ENCODE measurements around the gene SMARCA2. TPM values are rescaled to one million over a fixed set of nuclear protein-coding genes. Genes with fewer than 3 reads are reported as not detected.
A peak's percentile ranks its signal among the peaks of the same experiment; 100 is the strongest.

The SMARCA2 gene
- 2.3 and 4.2 TPM in 2 replicates for total RNA-seq (ENCODE audit: low replicate concordance)

- no peaks in the 10 kb centered on the region for H3K9me3 ChIP-seq (ENCODE audit: low read depth)
- Mint-ChIP-seq H3K9me3 (no peaks in the 10 kb centered on the region), H3K36me3 (no peaks in the 10 kb centered on the region), H3K4me3 (peak within 1 kb of the TSS; percentile 96), H3K27ac (no peak within 1 kb of the TSS), H3K4me1 (peaks cover 14% of the 10 kb centered on the region), H3K27me3 (ENCODE audit: insufficient read depth, low read depth) (peaks cover 42% of the 10 kb centered on the region)
- H3K4me1 ChIP-seq = peaks cover 17% of the 10 kb centered on the region
- no peaks in the 10 kb centered on the region for H3F3A ChIP-seq (ENCODE audit: low read depth)
- TF ChIP-seq EZH2 (IDR thresholded peaks at IDR 0.05) = no peak
- peaks cover 16% of the 10 kb centered on the region for H4K20me1 ChIP-seq (ENCODE audit: low read depth)
- no peaks in the 10 kb centered on the region for H3K36me3 ChIP-seq
- H3K4me2 ChIP-seq = peak within 1 kb of the TSS; percentile 92
- no peak within 1 kb of the TSS for H3K9ac ChIP-seq
- H2AFZ ChIP-seq (replicated peaks) = peak within 1 kb of the TSS; percentile 94
- peaks cover 97% of the 10 kb centered on the region for H3K27me3 ChIP-seq
- no peak within 1 kb of the TSS for H3K27ac ChIP-seq
- DNase-seq (ENCODE audit: low spot score) = peak; percentile 93
- H3K4me3 ChIP-seq = peak within 1 kb of the TSS; percentile 71
- no peaks in the 10 kb centered on the region for H3K79me2 ChIP-seq (ENCODE audit: low read depth)
These were observed at the start of gene SMARCA2 for GRCh38 chr9:2014696-2015580. TSS of gene SMARCA2 (plus strand) at chr9:2015347. CDS start at chr9:2029023, 13,676 bp downstream.

GRCh38 chr9:1966725-1967366 lies 48.3 kb upstream of the SMARCA2 start:
- peaks cover 3% of the 10 kb centered on the region for H3K9me3 Mint-ChIP-seq
- Histone ChIP-seq H2AFZ (replicated peaks) (no peak overlapping the region), H3K36me3 (no peaks in the 10 kb centered on the region), H3K9me3 (ENCODE audit: low read depth) (no peaks in the 10 kb centered on the region), H3K79me2 (ENCODE audit: low read depth) (no peaks in the 10 kb centered on the region), H3K4me3 (no peak overlapping the region), H4K20me1 (ENCODE audit: low read depth) (no peaks in the 10 kb centered on the region), H3K27me3 (no peaks in the 10 kb centered on the region), H3K27ac (no peak overlapping the region), H3K4me2 (no peak overlapping the region), H3K9ac (no peak overlapping the region), H3F3A (ENCODE audit: low read depth) (no peaks in the 10 kb centered on the region), H3K4me1 (no peaks in the 10 kb centered on the region)
- no peak for TF ChIP-seq CTCF (IDR thresholded peaks at IDR 0.05)
- TF ChIP-seq EZH2 (IDR thresholded peaks at IDR 0.05) = no peak
- no peak for TF ChIP-seq EZH2phosphoT487 (IDR thresholded peaks at IDR 0.05)
- DNase-seq (ENCODE audit: low spot score) = no peak
- H3K4me3 Mint-ChIP-seq = no peak overlapping the region
- no peaks in the 10 kb centered on the region for H3K4me1 Mint-ChIP-seq
- no peaks in the 10 kb centered on the region for H3K36me3 Mint-ChIP-seq
- H3K27ac Mint-ChIP-seq = no peak overlapping the region
- peaks cover 2% of the 10 kb centered on the region for H3K27me3 Mint-ChIP-seq (ENCODE audit: insufficient read depth, low read depth)

GRCh38 chr9:1969160-1969559 lies 46.0 kb upstream of the SMARCA2 start:
- Mint-ChIP-seq H3K9me3 (peaks cover 11% of the 10 kb centered on the region), H3K36me3 (no peaks in the 10 kb centered on the region)
- no peak for TF ChIP-seq EZH2 (IDR thresholded peaks at IDR 0.05)
- no peak for TF ChIP-seq CTCF (IDR thresholded peaks at IDR 0.05)
- TF ChIP-seq EZH2phosphoT487 (IDR thresholded peaks at IDR 0.05) = no peak

More at GRCh38 chr9:1969160-1969559, 46.0 kb upstream of the SMARCA2 start:
- Histone ChIP-seq H3K27me3 (no peaks in the 10 kb centered on the region), H3K27ac (no peak overlapping the region), H3K4me3 (no peak overlapping the region), H3K4me2 (no peak overlapping the region), H3K79me2 (ENCODE audit: low read depth) (no peaks in the 10 kb centered on the region), H3F3A (ENCODE audit: low read depth) (no peaks in the 10 kb centered on the region), H3K9me3 (ENCODE audit: low read depth) (no peaks in the 10 kb centered on the region), H3K4me1 (no peaks in the 10 kb centered on the region), H4K20me1 (ENCODE audit: low read depth) (no peaks in the 10 kb centered on the region), H3K36me3 (no peaks in the 10 kb centered on the region), H3K9ac (no peak overlapping the region), H2AFZ (replicated peaks) (no peak overlapping the region)
- no peak overlapping the region for H3K4me3 Mint-ChIP-seq
- H3K27ac Mint-ChIP-seq = no peak overlapping the region
- no peak for DNase-seq (ENCODE audit: low spot score)
- no peaks in the 10 kb centered on the region for H3K4me1 Mint-ChIP-seq
- peaks cover 2% of the 10 kb centered on the region for H3K27me3 Mint-ChIP-seq (ENCODE audit: insufficient read depth, low read depth)
